ENCODE measurements around the gene PXDN. TPM values are rescaled to one million over a fixed set of nuclear protein-coding genes. Genes with fewer than 3 reads are reported as not detected.

The PXDN gene
- total and polyA plus RNA-seq, 2 of the 13 experiments (the other 11 are each of a cell fraction or from before 2014, with no cell fraction given): not detected

GRCh38 chr2:1731963-1732768, 12.1 kb downstream of the PXDN start:
- Histone ChIP-seq H3K9ac (ENCODE audit: insufficient read depth, low read depth, low read length) (no peak overlapping the region), H4K20me1 (ENCODE audit: insufficient read depth, low read length) (no peaks in the 10 kb centered on the region), H3K79me2 (ENCODE audit: insufficient read depth, low read length) (no peaks in the 10 kb centered on the region), H3K9me3 (ENCODE audit: low read length) (no peaks in the 10 kb centered on the region), H3K4me3 (replicated peaks in 1 of 3; ENCODE audit: insufficient read depth in 1 of 3, low read depth in 2 of 3, low read length in 3 of 3) (no peak overlapping the region), H2AFZ (ENCODE audit: low read length) (no peak overlapping the region), H3K4me1 (ENCODE audit: insufficient read depth, low read length) (no peaks in the 10 kb centered on the region), H3K36me3 (replicated peaks in 1 of 2; ENCODE audit: control insufficient read depth in 1 of 2, insufficient read depth in 2 of 2, low read length in 2 of 2) (no peaks in the 10 kb centered on the region), H3K27ac (ENCODE audit: extremely low read length, insufficient read depth, low read length) (no peak overlapping the region), H3K27me3 (ENCODE audit: control insufficient read depth in 1 of 2, insufficient read depth in 2 of 2, low read length in 2 of 2) (peaks cover 3 to 52% of the 10 kb centered on the region in 2 experiments; a peak in 4 of 5 replicates), H3K4me2 (ENCODE audit: low read depth, low read length) (no peak overlapping the region)
- BruUV-seq (replicated peaks): no TSS peak
- TF ChIP-seq NCOA2 (CRISPR knock-in tag; IDR thresholded peaks at IDR 0.05): no peak
- TF ChIP-seq NCOA1 (CRISPR knock-in tag; IDR thresholded peaks at IDR 0.05): no peak
- no peak for TF ChIP-seq ZC3H13 (CRISPR knock-in tag; IDR thresholded peaks at IDR 0.05)
- TF ChIP-seq EED (CRISPR knock-in tag; IDR thresholded peaks at IDR 0.05): no peak
- no peak for TF ChIP-seq ZNF572 (CRISPR knock-in tag; IDR thresholded peaks at IDR 0.05)
- TF ChIP-seq TEF (CRISPR knock-in tag; IDR thresholded peaks at IDR 0.05): no peak
- no peak for TF ChIP-seq NKX3-1 (CRISPR knock-in tag; IDR thresholded peaks at IDR 0.05)
- TF ChIP-seq ZNF576 (CRISPR knock-in tag; IDR thresholded peaks at IDR 0.05): no peak
- TF ChIP-seq ZNF432 (CRISPR knock-in tag; IDR thresholded peaks at IDR 0.05; ENCODE audit: borderline replicate concordance): no peak
- TF ChIP-seq ZNF335 (CRISPR knock-in tag; IDR thresholded peaks at IDR 0.05): no peak
- DNase-seq (ENCODE audit: low spot score) (no peak), FAIRE-seq (no peak), ATAC-seq (no peak)
- ChIA-PET CTCF (ENCODE audit: low intra/inter-chr PET ratio, low total read pairs) (no interaction called here), POLR2A (no interaction called here)
- in situ Hi-C loops (cut with HindIII; ENCODE audit: extremely low pct_ligation_motif_present, low pct_unique_long_range_greater_than_20kb) (no loop called here), intact Hi-C loops (cut with micrococcal nuclease; ENCODE audit: unreplicated experiment) (no loop called here)
- WGBS (ENCODE audit: low lambda C conversion rate): 3% methylated on average over 10 of the region's 10 CpGs
